CD1c-positive myeloid dendritic cell (primary cell): ENCODE results near the gene FA2H.
"Not testable (repeated sequence)": the region's sequence is repeated elsewhere in the genome, so short reads cannot be mapped to it uniquely, and the experiment has no call there.

Source experiments
- DNase-seq: peaks from one replicate; pipeline ENCODE4 v3.0.0-alpha.2; 2016; ENCODE audit errors: extremely low spot score

The FA2H gene

GRCh38 chr16:74724820-74725549, 49.6 kb downstream of the FA2H start:
- DNase-seq: no peak

DNA sequence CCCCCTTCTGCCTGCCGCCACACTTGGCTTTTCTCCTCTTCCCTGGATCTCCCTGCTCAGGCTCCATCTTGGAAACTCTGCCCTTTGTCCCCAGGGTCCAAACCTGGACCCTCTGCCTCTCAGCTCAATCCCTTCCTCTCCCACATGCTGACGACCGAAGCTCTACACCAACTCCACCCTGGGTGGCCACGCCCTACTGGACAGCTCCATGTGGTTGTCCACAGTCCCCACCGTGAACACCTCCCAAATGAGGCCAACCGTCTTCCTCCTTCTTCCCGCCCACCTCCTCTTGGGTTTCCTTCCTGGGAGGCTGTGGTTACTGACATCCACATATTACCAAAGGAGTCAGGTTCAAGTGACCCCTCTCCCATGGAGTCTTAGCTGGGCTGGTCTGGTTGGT, 51.4 kb downstream of the FA2H start:
- peak; percentile 28 for DNase-seq

DNA sequence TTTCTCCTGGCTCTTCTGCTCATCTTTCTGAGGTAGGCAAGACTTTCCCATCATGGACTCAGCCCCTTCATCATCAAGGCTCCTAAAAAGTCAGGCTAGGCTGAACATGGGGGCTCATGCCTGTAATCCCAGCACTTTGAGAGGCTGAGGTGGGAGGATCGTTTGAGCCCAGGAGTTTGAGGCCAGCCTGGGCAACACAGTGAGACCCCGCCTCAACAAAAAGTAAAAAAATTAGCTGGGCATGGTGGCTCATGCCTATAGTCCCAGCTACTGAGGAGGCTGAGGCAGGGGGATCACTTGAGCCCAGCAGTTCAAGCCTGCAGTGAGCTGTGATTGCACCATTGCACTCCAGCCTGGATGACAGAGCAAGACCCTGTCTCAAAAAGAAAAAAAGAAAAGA, 52.5 kb downstream of the FA2H start:
- DNase-seq: not testable (repeated sequence)

DNA sequence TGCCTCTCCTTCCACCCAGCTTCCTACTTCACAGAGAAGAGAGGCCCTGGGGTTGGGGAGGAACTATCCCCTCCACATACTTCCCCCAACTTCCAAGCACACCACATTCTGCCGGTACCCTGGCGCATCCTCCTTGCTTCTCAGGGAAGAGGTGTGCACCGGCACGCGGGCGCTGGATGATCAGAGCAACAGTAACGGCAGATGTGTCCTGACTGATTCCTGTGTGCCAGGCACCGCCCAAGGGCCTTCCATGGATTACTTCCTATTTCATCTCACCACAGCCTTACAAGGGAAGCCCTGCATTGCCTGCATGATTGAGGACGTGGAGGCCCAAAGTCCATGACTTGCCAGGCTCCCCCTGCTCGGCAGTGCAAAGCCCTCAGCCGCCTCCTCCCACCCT, 52.9 kb downstream of the FA2H start:
- DNase-seq: peak; percentile 12

GRCh38 chr16:74720579-74720978, 54.0 kb downstream of the FA2H start:
- DNase-seq: peak; percentile 9

- DNase-seq: no peak
These were observed 55.6 kb downstream of the FA2H start for GRCh38 chr16:74718741-74719610.

- no peak for DNase-seq
These were observed 56.5 kb downstream of the FA2H start for GRCh38 chr16:74718140-74718539.

DNA sequence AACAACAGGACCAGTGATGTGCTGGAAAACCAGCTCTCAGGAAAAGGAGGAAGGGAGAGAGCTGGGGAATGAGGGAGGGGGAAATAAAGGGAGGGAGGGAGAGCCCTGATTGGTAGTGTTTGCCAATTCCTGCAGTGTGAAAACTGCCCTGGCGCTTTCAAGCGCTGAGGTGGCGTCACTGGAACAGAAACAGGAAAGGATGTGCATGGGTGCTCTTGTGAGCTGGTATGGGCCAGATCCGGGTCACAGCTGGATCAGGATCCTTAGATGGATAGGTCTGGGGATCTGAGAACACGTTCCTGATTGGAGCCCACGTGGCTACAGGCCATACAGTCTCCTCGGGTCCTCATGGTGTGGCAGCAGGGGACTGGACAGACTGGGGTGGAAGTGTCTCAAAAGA, 57.3 kb downstream of the FA2H start:
- DNase-seq: no peak

- DNase-seq: no peak
These were observed 58.3 kb downstream of the FA2H start for GRCh38 chr16:74716355-74716754.

GRCh38 chr16:74713876-74714275, 60.7 kb downstream of the FA2H start:
- no peak for DNase-seq

DNA sequence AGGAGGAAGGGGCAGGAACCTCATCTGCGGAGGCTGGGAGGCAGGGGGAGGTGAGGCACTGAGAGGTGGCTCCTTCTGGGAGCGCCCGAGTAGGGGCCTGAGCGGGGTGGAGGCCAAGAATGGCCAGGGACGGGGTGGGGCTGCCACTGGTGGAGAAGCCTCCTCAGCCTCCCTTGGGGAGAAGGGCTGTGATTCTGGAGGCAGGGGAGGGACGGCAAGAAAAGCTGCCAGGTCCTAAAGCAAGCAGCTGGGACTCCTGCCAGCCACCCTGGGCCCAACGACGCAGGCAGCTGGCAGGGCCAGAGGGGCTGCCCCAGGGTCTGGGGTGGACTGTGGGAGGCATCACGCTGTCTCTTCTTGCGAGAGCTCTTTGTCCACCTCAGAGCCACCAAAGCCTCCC, 61.3 kb downstream of the FA2H start:
- DNase-seq: no peak

GRCh38 chr16:74711938-74712337, 62.7 kb downstream of the FA2H start:
- DNase-seq: no peak

DNA sequence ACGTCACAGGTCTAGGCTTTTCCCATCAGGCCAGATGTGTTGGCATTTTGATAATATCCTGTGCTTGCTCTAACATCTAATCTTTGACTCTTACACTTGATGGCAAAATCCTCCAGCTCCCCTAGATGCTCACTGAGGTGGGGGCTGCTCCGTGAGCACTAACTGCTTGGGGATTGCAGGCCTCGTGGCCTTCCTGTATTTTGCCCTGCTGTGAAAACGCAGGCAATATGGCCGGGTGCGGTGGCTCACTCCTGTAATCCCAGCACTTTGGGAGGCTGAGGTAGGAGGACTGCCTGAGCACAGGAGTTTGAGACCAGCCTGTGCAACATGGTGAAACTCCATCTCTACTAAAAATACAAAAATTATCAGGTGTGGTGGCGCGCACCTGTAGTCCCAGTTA, 64.2 kb downstream of the FA2H start:
- DNase-seq: no peak

- DNase-seq: peak; percentile 87
These were observed 65.2 kb downstream of the FA2H start for GRCh38 chr16:74709441-74709877.

DNA sequence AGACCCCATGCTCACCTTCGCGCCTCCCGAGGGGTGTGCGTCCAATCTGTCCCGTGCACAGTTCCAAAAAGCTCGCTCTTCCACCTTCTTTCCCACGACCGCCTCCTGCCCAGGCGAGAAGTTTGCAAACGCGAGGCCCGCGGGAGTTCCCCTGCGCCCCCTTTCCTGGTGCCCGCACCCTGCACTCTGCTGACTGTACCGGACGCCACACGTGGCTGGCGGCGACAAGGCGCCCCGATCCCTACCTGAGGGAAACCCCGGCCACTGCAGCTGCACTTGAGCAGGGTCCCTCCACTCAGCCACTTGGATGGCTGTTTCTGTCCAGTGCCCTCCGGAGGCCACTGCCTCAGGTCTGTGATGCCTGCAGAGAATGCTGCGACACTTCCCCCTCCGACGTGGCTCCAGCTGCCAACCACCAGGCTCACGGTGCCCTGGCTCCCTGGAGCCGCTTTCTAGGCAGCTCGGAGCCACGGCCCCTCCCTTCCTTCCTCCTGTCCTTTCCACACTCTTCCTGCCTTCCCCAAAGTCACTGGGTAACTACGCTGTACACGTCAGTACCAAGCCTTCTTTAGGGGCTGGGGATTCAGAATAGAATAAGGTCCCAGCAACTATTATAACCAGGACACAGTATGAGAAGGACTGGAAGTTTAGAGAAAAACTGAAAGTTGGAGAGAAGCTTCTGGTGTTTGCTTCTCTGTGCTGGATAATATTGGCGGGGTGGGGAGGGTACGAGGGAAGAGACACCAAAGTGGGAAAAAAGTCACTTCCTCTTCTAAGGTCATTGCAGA, 74.0 kb downstream of the FA2H start, which contains the start of gene MLKL:
Gene MLKL, minus strand, starts transcription at position 425 of the 788 bp plus-strand sequence. CDS start 5,105 bp downstream, outside the sequence.
- DNase-seq: peak; percentile 91

DNA sequence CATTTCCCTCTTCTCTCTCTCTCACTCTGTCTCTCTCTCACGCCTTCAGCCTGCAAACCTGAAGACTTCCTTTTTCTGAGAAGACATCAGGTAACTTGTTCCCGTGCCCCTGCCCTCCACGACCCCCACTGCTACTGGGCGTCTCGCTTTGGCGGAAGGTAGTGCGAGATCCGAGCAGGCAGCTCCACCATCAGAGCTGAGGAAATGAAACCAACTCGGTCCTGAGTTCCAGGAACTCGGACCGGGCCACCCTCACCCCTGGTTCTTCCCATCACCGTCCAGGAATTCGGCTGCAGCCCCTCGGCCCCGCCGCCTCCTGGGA, 74.5 kb downstream of the FA2H start:
- peak; percentile 64 for DNase-seq

GRCh38 chr16:74699666-74700065, 75.0 kb downstream of the FA2H start:
- no peak for DNase-seq

- peak; percentile 69 for DNase-seq
These were observed 76.4 kb downstream of the FA2H start for GRCh38 chr16:74698222-74698621.

GRCh38 chr16:74695450-74696422, 78.9 kb downstream of the FA2H start:
- peak; percentile 78 for DNase-seq

DNA sequence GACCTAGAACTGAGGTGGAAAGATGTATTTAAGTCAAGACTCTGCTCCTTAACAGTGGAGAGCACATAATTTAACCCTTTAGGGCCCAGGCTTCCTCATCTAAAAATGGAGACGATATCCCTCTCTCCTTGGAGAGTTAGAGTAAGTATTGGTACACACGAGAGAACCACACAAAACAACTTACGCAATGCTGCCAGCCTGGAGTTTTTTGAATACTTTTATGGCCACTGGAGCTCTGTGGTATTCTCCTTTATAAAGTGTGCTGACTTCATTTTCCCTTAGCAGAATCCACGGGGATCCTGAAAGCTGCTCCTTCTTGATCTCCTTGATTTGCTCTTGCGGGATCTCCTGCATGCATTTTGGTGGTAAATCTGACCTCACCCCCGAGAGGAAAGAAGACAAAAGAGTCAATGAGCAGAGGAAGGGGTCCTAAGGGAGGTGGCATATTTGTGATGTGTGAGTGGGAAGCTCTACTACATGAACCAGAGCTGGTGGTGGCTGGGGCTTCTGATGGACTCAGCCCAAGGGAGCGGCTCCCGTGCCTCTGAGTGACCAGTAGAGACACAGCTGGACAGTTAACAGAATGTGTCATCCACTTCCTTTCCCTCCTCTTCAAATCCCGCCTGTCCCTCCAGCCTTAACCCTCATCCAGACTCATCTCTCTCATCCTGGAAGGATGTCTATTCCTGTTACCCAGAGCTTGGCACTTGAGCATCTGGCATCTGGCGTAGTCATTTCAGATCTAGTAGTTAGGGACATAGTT, 83.3 kb downstream of the FA2H start:
- no peak for DNase-seq
